ENCODE data around the gene SCAMP1.

The SCAMP1 gene

GRCh38 chr5:78473751-78474150 lies 113.3 kb downstream of the SCAMP1 start:
- TF ChIP-seq CTCF (IDR thresholded peaks at IDR 0.05): no peak

GRCh38 chr5:78475370-78475769 lies 115.0 kb downstream of the SCAMP1 start:
- TF ChIP-seq CTCF (IDR thresholded peaks at IDR 0.05): no peak

DNA sequence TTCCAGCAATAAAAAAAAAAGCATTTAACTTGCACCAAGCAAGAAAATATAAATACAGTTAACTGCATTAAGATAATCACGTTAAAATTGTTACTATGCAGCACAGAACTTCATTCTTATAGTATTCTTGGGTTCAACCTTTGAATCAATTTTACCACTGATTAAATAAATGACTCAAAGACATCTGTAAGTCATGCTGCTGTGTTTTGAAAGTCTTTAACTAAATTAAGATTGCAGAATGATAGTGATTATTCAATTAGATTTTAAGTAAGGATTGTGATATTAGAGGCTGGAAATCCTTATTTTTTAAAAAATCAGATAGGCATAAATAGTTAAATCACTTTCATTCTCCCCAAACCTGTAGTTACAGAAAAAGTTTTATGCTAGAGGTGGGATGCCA lies 116.4 kb downstream of the SCAMP1 start:
- no peak for TF ChIP-seq CTCF (IDR thresholded peaks at IDR 0.05)

DNA sequence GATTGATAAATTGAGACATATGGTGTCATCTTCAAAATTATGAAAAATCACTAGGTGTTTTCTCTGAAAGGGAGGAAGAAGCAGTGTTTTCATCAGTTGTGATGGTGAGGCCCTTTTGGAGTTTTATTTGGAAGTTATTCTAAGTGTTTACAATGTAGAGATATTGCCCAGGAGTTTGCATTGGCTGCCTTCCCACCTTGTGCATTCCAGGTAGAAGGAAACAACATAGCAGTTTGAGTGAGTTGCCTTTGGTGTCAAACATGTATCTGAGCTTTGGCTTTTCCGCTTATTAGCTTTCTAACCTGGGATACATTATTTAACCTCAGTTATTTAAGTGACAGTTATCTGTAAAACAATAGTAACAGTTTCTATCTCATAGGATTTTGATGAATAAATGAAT lies 122.5 kb downstream of the SCAMP1 start:
- TF ChIP-seq CTCF (IDR thresholded peaks at IDR 0.05): no peak

DNA sequence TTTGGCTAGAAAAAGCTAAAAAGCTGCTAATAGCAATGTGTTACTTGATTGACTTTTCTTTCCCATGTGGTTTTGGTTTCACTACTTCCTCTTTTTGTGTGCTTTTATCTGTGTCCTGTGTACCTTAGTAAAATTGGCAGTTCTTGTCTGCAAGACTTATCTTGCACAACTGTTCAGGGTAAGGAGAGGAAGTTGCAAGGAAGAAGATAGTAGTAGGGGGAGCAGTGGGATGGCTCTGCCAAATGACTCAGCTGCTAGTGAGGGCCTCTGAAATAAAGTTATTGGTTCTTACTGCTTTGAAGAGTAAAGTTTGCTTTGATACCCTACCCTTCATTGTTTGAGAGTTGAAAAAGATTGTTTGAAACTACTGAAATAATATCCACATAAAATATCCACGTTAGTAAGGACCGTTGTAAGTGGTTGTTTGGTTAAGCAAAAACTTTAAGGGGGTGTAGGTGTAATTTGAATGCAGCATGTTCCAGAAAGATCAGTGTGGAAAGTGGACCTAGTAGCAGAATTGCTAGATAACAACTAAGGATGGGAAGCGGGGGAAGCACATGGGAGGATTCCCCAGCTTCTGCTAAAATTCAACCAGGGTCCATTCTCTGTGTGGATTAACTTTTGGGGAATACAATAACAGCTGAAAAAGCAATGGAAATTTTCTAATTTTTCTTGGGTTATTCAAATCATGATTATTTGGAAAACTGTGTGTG lies 123.5 kb downstream of the SCAMP1 start:
- no peak for TF ChIP-seq CTCF (IDR thresholded peaks at IDR 0.05)

GRCh38 chr5:78486218-78486617 lies 125.8 kb downstream of the SCAMP1 start:
- no peak for TF ChIP-seq CTCF (IDR thresholded peaks at IDR 0.05)

DNA sequence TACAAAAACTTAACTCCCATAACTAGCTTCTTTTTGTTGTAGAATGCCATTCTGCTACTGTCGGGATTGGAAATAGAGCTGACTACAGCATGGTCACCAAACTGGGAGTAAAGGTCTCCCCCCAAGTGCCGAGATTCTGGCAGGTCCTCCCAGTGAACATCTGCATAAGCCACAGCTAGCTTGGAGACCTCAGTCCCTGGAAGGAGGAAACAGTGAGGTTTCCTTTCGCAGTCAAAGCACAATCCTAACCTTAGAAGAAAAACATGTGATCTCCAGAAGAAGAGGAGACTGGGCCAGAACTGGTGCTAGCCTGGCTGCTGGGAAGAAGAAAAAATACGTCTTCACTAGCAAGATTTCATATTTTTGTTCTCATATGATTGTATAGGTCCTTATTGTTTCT lies 127.4 kb downstream of the SCAMP1 start:
- no peak for TF ChIP-seq CTCF (IDR thresholded peaks at IDR 0.05)
